ENCODE data around the gene GLIS1.

GRCh38 chr1:53654216-53655210 lies 84.5 kb downstream of the GLIS1 start:
- TF ChIP-seq CTCF (IDR thresholded peaks at IDR 0.05) (no peak), POLR2AphosphoS5 (IDR thresholded peaks at IDR 0.05) (no peak)

All from stomach (tissue), 4 donors.